Measurements from ENCODE around the gene MORN4.

DNA sequence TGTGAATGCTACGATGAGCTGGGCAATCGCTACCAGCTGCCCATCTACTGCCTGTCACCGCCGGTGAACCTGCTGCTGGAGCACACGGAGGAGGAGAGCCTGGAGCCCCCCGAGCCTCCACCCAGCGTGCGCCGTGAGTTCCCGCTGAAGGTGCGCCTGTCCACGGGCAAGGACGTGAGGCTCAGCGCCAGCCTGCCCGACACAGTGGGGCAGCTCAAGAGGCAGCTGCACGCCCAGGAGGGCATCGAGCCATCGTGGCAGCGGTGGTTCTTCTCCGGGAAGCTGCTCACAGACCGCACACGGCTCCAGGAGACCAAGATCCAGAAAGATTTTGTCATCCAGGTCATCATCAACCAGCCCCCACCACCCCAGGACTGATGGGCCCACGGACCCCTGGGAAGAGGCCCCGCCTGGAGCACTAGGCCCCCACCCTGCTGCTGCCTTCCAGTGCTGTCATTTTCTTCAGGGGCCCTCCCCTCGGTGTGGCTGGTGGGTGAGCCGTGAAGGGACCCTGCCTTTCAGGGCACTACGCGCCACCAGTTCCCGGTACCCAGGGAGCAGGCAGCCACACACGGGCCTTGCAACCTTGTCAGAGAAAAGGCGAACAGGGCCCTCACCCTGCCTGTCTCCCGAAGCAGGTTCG lies 63.0 kb downstream of the MORN4 start:
- TF ChIP-seq CTCF (IDR thresholded peaks at IDR 0.05) (no peak), ZFX (IDR thresholded peaks at IDR 0.05; ENCODE audit: borderline replicate concordance) (no peak)

Data from 22Rv1 (cell line).